ENCODE results near the gene CYP19A1.

GRCh38 chr15:51328926-51329325, 9.5 kb downstream of the CYP19A1 start:
- no peak for TF ChIP-seq POLR2A (IDR thresholded peaks at IDR 0.05; ENCODE audit: low read depth, low read length)
- no peak for TF ChIP-seq POU2F2 (IDR thresholded peaks at IDR 0.05; ENCODE audit: low read depth, low read length)
- TF ChIP-seq TAF1 (IDR thresholded peaks at IDR 0.05; ENCODE audit: low read depth, low read length): no peak
- no peak for TF ChIP-seq POLR2AphosphoS5 (IDR thresholded peaks at IDR 0.05; ENCODE audit: low read depth, low read length)
- no peak for TF ChIP-seq SPI1 (IDR thresholded peaks at IDR 0.05; ENCODE audit: low read depth, low read length)
- no peak for TF ChIP-seq PAX5 (IDR thresholded peaks at IDR 0.05; ENCODE audit: insufficient read depth, low read length, severe bottlenecking)
